Jurkat, Clone E6-1 (cell line): Measurements from ENCODE around the gene TERT.
"Not testable (repeated sequence)": the region's sequence is repeated elsewhere in the genome, so short reads cannot be mapped to it uniquely, and the experiment has no call there.

Experiments used
- DNase-seq: peaks from one replicate; pipeline ENCODE4 v3.0.0-alpha.2; 2011; ENCODE audit warnings: low read depth, low spot score
- H3K4me3 ChIP-seq: 2 replicates; pipeline ENCODE4 v1.5.1; 2011; ENCODE audit warnings: mild to moderate bottlenecking, low read length, control low read depth, moderate library complexity

TERT gene

DNA sequence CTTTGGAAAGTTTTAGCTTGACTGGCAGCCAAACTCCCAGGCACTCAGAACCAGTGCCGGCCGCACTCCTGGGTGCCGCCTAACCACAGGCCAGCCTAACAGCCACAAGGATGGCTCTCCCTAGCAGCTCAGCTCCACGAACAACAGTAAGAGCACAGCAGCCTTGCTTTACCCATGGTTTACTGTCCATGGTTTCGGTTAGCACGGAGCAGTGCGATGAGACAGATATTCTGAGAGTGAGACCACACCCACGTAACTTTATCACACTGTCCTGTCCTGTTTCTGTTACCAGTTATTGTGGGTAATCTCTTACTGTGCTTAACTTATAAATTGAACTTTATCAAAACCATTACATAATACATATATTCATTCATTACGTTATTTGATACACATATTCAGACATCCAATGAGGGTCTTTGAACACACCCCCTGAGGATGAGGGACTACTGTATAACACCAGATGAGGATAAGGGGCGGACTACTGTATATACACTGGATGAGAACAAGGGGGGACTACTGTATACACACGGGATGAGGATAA lies 37.7 kb upstream of the TERT start:
- no peak for DNase-seq

GRCh38 chr5:1331861-1332405 lies 37.1 kb upstream of the TERT start:
- peak; percentile 55 for DNase-seq
- peak overlapping the region; percentile 22 for H3K4me3 ChIP-seq

More for the DNA sequence above, 37.7 kb upstream of the TERT start:
- H3K4me3 ChIP-seq: no peak overlapping the region

DNA sequence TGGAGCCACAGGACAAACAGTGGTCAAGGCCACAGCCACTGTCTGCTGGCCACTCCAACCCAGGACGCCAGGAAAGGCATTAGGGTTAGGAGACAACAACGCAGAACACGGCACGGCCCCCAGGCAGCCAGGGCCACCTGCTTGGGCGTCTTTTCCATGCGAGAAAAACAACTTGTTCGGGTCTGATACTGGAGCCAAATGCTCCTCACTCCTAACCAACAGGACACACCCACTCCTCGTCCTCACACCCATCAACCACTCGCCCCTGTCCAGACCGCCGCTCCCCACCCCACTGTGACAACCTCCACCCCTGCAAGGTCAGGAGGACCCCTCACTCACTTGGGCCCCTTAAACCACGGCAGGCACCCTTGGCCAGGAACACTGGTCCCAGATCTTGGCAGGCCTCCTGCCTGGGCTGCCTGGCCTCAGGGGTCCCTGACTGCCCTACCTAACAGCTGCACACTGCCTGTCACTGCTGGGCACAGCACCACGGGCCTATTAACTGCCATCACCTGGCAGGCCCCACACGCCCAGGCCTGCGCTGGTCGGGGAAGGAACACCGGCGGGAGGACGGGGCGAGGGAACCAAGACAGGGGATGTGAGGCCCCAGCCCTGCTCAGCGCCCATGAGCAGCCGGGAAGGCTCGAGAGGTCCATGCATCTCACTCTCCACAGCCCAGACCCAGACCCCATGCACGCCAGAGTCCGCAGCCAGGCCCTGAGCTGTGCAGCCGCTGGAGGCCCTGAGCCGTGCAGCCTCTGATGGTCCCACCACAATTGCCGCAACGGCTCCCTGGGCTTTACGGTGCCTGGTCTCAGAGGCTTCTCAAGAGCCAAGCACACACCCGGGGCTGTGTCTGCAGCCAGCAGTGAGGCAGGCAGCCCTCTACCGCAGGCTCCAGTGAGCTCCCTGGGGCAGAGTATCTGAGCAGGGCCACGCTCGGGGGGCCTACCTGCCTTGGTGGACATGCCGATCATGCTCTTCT lies 36.3 kb upstream of the TERT start:
- DNase-seq: peak; percentile 57
- peak overlapping the region; percentile 22 for H3K4me3 ChIP-seq

DNA sequence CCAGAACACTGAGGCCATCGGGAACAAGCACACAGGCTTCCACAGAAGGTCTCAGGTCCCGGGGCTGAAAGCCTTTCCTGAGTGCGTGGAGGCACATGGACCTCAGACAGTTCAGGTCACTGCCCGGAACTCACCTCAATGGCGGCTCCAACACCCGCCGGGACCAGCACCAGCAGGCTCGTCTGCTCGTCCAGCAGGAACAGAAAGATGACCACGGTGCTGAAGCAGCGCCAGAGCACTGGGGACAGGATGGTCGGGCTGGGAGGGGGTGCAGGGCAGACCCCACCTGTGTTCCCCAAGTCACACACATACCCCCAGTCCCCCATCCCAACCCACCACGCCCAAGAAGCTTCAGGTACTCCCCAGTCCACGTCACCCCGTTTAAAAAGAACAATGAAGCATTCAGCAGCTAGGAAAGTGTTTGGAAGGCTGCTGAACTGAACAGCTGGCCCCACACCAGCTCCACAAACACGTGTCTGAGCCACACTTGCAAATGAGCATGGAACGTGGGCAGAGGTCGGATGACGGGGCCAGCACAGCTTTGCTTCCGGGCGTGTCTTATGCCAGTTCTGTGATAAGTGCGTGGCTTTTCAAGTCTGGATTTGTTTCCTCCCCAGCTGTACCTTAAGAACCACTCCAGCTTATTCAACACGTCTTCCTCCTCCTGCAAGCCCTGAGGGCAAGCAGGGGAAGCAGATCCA lies 35.4 kb upstream of the TERT start:
- peak; percentile 91 for DNase-seq
- H3K4me3 ChIP-seq: peak overlapping the region; percentile 7; the same call in 1 of the 2 replicates

- H3K4me3 ChIP-seq: no peak overlapping the region
- DNase-seq: no peak
Measured at GRCh38 chr5:1329111-1329579, 34.3 kb upstream of the TERT start.

DNA sequence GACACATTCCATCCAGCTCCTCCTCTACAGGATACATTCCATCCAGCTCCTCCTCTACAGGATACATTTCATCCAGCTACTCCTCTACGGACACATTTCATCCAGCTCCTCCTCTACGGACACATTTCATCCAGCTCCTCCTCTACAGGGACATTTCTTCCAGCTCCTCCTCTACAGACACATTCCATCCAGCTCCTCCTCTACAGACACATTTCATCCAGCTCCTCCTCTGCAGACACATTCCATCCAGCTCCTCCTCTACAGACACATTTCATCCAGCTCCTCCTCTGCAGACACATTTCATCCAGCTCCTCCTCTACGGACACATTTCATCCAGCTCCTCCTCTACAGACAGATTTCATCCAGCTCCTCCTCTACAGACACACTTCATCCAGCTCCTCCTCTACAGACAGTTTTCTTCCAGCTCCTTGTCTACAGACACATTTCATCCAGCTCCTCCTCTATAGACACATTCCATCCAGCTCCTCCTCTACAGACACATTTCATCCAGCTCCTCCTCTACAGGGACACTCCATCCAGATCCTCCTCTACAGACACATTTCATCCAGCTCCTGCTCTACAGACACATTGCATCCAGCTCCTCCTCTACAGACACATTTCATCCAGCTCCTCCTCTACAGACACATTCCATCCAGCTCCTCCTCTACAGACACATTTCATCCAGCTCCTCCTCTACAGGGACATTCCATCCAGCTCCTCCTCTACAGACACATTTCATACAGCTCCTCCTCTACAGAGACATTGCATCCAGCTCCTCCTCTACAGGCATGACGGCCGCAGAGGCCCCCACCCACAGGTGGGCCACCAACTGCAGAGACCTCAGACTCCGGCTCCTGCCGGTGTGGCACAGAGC lies 33.6 kb upstream of the TERT start:
- not testable (repeated sequence) for H3K4me3 ChIP-seq, DNase-seq

GRCh38 chr5:1326901-1327756 lies 32.3 kb upstream of the TERT start:
- not testable (repeated sequence) for H3K4me3 ChIP-seq, DNase-seq

- DNase-seq, H3K4me3 ChIP-seq: not testable (repeated sequence)
Measured at GRCh38 chr5:1326532-1326875, 31.6 kb upstream of the TERT start.

DNA sequence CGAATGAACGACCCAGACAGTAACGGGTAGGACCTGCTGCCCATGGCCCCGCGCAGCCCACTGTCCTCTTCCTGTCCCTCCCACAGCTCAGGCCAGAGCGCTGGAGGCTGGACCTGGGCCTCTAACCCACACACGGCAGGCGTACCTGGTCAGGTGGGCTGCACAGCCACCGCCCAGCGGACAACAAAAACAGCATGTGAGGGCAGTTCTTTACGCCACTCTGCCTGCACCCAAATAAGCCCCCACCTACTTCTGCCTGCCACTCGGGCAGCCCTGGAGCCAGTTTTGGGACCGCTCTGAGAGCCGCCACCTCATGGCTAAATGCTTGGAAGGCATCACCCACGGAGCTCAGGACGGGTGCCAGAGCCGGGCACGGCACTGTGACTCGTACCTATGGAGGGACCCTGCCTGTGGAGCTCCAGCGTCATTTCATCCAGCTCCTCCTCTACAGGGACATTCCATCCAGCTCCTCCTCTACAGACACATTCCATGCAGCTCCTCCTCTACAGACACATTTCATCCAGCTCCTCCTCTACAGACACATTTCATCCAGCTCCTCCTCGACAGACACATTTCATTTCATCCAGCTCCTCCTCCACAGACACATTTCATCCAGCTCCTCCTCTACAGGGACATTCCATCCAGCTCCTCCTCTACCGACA lies 31.1 kb upstream of the TERT start:
- H3K4me3 ChIP-seq: no peak overlapping the region
- no peak for DNase-seq

- no peak for DNase-seq
- no peak overlapping the region for H3K4me3 ChIP-seq
Measured at GRCh38 chr5:1325191-1325741, 30.4 kb upstream of the TERT start.

- no peak overlapping the region for H3K4me3 ChIP-seq
- DNase-seq: no peak
Measured at GRCh38 chr5:1324719-1325190, 29.9 kb upstream of the TERT start.

DNA sequence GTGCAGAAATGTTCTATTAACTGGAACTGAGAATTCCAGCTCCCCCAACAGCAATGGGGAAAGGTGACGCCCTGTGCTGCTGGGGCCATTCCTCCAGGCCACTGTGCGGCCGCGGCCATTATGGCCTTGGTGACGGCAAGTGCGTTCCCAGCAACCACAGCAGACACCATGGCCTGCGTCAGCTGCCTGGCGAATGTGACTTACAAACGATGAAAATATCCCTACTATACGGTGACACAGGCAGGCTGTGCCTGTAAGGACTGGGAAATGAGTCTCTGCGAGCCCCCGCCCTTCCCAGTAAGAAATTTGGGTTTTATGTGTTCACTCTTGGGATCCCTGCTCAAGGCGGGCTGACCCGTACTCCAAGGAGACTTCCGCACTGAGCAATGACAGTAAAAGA lies 29.4 kb upstream of the TERT start:
- no peak for DNase-seq
- no peak overlapping the region for H3K4me3 ChIP-seq

- DNase-seq: no peak
- H3K4me3 ChIP-seq: no peak overlapping the region
Measured at GRCh38 chr5:1323803-1324173, 28.9 kb upstream of the TERT start.

DNA sequence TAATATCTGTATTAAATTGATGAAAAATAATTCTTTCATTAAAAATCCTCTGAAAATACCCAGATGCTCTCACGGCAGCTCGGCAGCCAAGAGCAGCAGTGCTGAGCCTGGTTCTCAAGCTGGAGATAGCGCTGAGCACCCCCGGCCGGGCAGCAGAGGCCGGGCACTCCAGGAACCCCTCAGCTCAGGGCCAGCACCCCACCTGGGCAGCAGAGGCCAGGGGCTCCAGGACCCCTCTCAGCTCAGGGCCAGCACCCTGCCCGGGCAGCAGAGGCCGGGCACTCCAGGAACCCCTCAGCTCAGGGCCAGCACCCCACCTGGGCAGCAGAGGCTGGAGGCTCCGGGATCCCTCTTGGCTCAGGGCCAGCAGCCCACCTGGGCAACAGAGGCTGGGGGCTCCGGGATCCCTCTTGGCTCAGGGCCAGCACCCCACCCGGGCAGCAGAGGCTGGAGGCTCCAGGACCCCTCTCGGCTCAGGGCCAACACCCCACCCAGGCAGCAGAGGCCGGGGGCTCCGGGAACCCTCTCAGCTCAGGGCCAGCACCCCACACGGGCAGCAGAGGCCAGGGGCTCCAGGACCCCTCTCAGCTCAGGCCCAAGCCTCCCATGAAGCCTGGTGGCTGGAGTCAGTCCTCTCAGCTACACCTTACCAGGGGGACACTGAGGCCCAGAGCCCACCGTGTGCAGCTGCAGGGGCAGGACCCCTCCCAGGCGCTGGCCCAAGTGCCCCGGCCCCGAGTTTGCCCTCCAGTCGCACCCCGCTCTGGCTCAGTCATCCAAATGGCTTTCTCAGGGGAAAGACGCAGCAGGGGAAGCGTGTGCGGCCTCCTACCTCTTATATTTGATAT lies 28.3 kb upstream of the TERT start:
- no peak for DNase-seq
- H3K4me3 ChIP-seq: no peak overlapping the region

GRCh38 chr5:1322036-1322900 lies 27.4 kb upstream of the TERT start:
- DNase-seq: no peak
- no peak overlapping the region for H3K4me3 ChIP-seq
